Glomerular visceral epithelial cell (primary cell): ENCODE results near the gene RPS16.
A peak's percentile ranks its signal among the peaks of the same experiment; 100 is the strongest.

ENCODE experiments used
- DNase-seq: peaks from one replicate; pipeline ENCODE4 v3.0.0-alpha.2; 2016; ENCODE audit errors: extremely low spot score

RPS16 gene

GRCh38 chr19:39407660-39408391 is 27.9 kb downstream of the RPS16 start:
- peak; percentile 47 for DNase-seq

GRCh38 chr19:39407410-39407659 is 28.4 kb downstream of the RPS16 start:
- DNase-seq: no peak

DNA sequence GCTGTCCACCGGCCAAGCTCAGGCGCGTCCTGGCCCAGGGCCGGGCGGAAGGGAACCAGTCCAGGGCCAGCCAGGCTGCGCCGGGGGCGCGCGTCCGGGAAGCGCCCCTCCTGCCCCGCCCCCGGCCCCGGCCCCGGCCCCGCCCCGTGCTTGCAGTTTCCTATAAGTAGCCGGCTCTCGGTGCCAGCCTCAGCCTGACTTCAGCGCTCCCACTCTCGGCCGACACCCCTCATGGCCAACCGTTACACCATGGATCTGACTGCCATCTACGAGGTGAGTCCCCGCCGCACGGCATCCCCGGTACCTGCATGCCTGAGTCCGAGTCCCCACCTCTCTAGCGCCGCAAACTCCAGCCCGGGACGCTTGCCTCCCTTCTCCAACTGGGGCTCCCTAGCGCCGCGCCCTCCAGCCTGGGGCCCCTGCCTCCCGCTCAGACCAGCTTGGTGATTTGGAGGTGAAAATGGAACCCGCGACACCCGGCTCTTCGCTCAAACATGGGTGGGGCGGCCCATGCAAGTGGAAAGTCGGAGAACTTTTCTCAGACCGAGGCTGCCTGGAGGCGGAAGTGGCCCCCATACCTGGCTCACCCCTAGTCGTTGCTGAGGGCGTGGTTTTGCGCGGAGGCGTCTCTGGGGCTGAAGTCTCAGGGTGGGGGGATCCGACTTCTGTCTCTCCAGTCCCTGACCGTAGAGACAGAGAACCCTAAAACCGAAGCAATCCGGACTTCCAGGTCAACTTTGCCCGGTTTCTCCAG is 28.9 kb downstream of the RPS16 start, which contains the start of gene ZFP36:
Gene ZFP36 (plus strand): TSS at position 192 of the 754 bp plus-strand sequence. CDS start 58 bp downstream, at position 250.
- DNase-seq: peak; percentile 92

DNA sequence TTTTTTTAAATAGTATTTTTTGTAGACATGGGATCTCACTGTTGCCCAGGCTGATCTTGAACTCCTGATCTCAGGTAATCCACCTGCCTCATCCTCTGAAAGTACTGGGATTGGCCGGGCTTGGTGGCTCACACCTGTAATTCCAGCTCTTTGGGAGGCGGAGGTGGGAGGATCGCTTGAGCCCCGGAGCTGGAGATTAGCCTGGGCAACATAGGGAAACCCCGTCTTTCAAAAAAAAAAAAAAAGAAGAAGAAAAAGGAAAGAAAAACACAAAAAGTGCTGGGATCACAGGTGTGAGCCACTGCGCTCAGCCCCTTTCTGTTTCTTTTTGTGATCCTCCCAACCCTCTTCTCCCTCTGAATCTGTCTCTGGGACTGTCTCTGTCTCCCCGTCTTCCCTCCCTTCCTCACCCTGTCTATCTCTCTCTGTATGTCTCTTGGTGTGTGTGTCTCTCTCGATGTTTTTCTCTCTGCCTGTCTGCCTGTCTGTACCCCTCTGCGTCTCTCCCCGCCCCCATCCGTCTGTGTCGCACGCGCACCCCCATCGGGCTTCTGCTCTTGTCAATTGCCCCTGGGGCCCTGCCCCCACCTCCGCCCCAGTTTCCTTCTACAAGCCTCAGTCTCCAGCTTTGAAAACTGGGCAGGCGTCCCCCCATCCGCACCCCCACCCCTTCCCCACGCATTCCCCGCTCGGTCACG is 29.6 kb downstream of the RPS16 start:
- no peak for DNase-seq

GRCh38 chr19:39405261-39405957 is 30.3 kb downstream of the RPS16 start:
- DNase-seq: no peak

GRCh38 chr19:39403331-39404312 is 32.1 kb downstream of the RPS16 start:
- DNase-seq: peak; percentile 97

DNA sequence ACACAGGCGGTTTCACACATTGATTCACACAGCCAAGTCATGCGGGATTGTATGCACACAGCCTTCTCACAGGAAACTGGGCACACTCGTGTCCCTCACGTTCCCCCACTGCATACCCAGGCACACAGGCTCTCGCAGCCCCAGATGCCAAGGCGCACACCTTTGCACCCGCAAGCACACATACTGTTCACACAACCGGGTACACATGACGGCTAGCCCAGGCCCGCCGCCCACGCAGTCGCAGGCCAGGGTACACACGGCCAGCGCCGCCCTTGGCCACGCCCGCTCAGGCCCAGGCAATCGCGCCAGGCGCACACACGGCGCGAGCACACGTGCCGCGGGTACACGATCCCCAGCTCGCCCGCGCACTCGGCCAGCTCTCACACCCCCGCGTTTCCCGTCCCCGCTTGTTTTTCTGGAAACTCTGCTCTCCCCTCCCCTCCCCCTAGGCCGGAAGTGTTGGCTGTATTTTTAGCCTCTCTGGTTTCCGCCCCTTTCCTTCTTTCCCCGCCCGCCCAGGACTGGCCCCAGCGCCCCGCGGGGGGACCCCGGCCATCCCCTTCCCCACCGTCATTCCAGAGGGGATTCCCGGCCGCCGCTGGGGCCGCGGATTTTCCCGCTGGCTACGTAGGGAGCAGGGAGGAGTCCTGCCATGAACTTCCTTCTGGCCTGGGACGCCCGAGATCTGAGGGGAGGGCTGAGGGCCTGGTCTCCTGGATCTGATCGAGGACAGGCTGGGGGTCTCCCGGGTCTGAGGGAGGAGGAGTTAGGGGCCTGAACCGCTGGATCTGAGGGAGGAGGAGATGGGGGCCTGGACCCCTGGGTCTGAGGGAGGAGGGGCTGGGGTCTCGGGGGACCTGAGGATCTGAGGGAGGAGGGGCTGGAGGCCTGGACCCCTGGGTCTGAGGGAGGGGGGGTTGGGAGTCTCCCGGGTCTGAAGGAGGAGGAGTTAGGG is 33.1 kb downstream of the RPS16 start:
- peak; percentile 80 for DNase-seq

DNA sequence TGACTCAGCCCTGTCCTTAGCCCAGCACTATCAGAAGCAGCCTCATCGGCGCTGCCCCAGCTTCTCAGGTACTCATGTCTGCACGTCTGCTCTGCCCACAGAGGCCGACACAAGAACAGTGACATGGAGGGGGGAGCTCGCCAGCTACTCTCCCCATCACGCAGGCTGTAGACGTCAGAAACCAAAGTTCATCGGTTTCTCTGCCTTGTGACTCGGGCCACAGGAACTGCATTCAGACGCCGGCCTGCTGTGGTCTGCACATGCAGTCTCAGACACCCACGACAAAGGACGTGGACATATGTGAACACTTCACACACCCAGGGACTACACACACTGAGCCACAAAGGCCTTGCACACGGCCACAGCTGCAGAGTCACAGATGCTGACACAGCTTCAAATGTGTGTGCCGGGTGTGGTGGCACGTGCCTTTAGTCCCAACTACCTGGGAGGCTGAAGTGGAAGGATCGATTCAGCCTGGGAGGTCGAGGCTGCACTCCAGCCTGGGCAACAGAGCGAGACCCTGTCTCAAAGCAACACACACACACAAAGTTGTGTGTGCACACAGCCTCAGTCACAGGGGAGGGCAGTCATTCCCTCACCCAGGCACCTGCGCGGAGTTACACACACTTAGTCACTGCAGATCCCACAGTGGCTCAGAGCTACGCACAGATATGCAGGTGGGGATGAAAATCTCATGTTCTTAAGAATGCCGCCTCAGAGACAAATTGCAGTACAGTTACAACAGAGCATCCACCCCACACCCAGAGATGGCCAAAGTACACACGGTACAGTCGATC is 34.0 kb downstream of the RPS16 start:
- peak; percentile 81 for DNase-seq

- DNase-seq: no peak
Measured at GRCh38 chr19:39401070-39401548, 34.6 kb downstream of the RPS16 start.

DNA sequence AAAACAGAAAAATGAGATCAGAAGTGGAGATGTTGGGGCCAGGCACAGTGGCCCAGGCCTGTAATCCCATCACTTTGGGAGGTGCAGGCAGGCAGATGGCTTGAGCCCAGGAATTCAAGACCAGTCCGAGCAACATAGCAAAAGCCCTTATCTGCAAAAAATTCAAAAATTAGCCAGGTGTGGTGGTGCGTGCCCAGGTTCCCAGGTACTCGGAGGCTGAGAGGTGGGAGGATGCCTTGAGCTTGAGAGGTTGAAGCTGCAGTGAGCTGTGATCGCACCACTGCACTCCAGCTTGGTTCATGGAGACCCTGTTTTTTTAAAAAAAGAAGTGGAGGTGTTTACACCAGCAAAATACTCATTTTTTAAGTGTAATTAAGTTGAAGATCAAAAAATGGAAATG is 35.7 kb downstream of the RPS16 start:
- DNase-seq: no peak

DNA sequence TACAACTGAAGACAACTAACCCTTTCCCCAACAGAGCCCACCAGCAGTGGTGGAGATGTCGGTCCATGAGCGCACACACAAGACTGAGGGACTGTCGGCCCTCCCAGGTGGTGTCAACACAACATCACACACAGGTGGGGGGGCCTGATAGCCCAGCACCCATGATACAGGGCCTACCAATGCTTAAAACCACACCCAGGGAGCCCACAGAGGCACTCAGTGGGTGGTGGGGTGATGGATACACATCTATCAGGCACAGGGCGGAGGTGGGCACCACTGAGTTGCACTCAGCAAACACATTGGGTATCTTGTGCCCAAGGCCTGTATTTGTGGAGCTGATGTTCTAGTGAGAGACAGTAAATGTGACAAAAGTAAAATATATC is 36.1 kb downstream of the RPS16 start:
- DNase-seq: no peak

GRCh38 chr19:39398297-39398864 is 37.4 kb downstream of the RPS16 start:
- DNase-seq: peak; percentile 60

DNA sequence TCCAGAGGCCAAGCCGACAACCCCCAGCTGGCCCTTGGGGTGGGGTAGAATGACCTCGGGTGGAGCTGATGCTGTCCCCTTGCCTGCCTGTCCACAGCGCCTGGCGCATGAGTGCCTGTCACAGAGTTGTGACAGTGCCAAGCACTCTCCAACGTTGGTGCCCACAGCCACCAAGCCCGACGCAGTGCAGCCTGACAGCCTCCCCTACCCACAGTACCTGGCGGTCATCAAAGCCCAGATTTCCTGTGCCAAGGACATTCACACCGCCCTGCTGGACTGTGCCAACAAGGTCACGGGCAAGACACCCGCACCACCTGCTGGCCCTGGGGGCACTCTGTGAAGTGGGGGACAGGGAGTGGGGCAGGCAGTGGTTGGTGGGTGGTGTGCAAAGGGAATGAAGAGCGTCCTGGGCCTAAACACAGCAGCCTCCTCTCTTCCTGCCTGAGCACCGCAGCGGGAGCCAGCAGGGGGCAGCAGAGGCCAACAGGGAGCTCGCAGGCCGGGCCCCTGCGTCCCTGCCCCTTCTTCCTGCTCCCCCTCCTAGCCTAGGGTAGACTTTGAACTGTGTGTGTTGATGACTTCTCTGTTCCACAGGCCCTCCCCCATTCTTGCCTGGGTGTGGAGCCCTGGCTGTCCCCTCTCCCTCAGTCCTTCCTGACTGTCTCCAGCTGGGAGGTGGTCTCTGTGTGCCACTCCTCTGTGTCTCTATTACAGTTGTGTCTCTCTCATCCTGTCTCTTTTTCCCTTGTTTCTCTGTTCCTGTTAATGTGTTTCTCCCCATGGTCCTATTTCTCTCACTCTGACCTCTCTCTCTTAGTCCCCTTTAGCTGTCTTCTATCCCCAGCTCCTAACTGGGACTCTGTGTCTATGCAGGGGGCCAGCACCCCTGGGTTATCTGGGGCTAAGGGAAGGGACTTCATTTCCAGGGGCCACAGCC is 38.1 kb downstream of the RPS16 start:
- peak; percentile 86 for DNase-seq

- DNase-seq: peak; percentile 100
Measured at GRCh38 chr19:39390751-39391437, 44.9 kb downstream of the RPS16 start, which contains the start of the genes MED29 and PAF1. TSS of gene MED29 (plus strand) at chr19:39391378. CDS start at chr19:39391423, 45 bp downstream. TSS of gene PAF1 (minus strand) at chr19:39391106. CDS start at chr19:39390864, 242 bp downstream.

DNA sequence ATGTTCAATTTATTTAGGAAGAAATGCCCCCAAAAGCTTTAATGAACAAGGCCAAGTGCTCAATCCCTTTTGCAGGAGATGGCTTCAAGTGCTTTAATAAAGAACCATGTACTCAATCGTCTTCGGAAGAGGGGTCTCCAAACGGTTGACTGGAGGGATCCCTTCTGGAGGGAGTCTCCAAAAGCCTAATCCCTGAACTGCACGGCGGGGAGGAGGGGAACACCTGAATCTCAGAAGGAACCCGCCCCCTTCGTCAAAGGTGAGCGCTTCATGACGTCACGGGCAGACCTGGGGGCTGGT is 45.3 kb downstream of the RPS16 start:
- no peak for DNase-seq

DNA sequence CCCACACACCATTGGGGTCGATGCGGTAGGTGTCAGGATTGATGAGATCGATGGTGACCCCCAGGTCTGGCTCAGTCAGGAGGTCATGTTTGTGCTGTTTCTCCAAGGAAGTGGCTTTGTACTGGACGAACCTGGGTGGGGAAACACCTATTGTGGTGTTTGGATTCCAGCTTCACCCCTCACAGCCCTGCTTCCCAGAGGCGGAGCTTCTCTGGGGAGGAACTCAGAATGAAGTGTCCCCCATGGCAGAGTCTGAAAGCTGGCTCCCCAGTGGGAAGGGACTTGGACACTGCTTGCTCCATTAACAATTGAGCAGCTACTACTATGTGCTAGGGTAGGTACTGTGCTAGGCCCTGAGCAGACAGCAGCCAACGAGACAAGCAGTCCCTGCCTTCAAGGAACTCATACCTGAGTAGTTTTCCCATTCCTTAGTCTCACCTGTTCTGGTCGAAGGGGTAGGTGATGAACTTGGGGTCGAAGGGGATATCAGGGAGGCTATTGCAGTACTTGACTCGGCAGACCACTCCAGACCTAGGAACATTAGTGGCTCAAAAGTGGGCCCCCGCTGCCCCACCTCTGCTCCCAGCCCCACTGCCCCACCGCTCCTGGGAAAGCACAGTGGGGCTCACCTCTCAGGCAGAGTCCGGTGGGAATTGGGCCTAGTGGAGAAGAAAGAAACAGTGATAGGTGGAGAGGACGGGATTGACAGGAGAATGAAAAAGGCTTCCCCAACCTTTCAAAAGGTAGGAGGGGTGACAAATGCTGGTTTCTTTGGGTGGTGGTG is 45.9 kb downstream of the RPS16 start:
- no peak for DNase-seq
